HCT116 (cell line): ENCODE data around the gene OAS2. TPM values are rescaled to one million over a fixed set of nuclear protein-coding genes. Genes with fewer than 3 reads are reported as not detected.

Experiments
- ATAC-seq: fragments of 200-7000 bp; cut with Tn5 transposase; 2 replicates; pipeline ENCODE4 v1.9.1; 2020; ENCODE audit warnings: mild to moderate bottlenecking, moderate library complexity
- BruUV-seq: library from RNA; stranded (reverse); fragments of 400-500 nt; replicated peaks from 2 replicates; lab custom pipeline; 2021; lab: Mats Ljungman, UMichigan
- CTCF ChIA-PET: fragments of 300-600 bp; sonication (Branson Sonifier 250); formaldehyde crosslinking; loops from one replicate; lab custom pipeline; 2021; ENCODE audit warnings: antibody characterized with exemption; lab: Charles Lee
- POLR2A ChIA-PET: fragments of 300-600, 350-600 bp; sonication (Branson Sonifier 250); formaldehyde crosslinking; loops from one replicate; lab custom pipeline; 2021; ENCODE audit warnings: antibody characterized with exemption; lab: Charles Lee
- RAD21 ChIA-PET, 2 experiments: fragments of 300-600 bp; sonication (Branson Sonifier 250); formaldehyde crosslinking; loops; one replicate each; lab custom pipeline; 2023; ENCODE audit warnings: low total read pairs in 2 of 2; ENCODE audit not compliant: uncharacterized antibody in 2 of 2, unreplicated experiment in 2 of 2, low non-redundant PET in 1 of 2; lab: Charles Lee
- DNase-seq: peaks from one replicate; pipeline ENCODE4 v3.0.0-alpha.2; 2010; ENCODE audit warnings: low read depth, low spot score
- H2AFZ ChIP-seq: fragments of 200-600 bp; shearing (Covaris generic), sonication (generic); 2 replicates; pipeline ENCODE4 v1.6.1; 2017; ENCODE audit warnings: low read depth, mixed run types, mixed read lengths, antibody characterized with exemption, low read length; ENCODE audit not compliant: poor library complexity, severe bottlenecking
- H3K27ac ChIP-seq: 2 replicates; pipeline ENCODE4 v1.5.1; 2012; ENCODE audit warnings: low read depth, low read length
- H3K27me3 ChIP-seq: fragments of 200-600 bp; sonication (generic); 2 replicates; pipeline ENCODE4 v1.6.1; 2016; ENCODE audit warnings: mixed run types, low read length, mixed read lengths; ENCODE audit not compliant: insufficient read depth
- H3K36me3 ChIP-seq, 2 experiments: fragments of 200-500 bp in 1 of 2; fragments of 200-600 bp in 1 of 2; sonication (Bioruptor generic) in 1 of 2; sonication (generic) in 1 of 2; 2 replicates each; pipeline versions ENCODE4 v1.5.1 to v1.6.1; 2014 to 2016; ENCODE audit warnings: low read length in 2 of 2, inconsistent platforms in 1 of 2, mixed read lengths in 1 of 2, mixed run types in 1 of 2; ENCODE audit not compliant: insufficient read depth in 2 of 2, control insufficient read depth in 1 of 2
- H3K4me1 ChIP-seq, 2 experiments: fragments of 200-600 bp in 1 of 2; sonication (generic) in 1 of 2; 2 replicates each; pipeline versions ENCODE4 v1.5.1 to v1.6.1; 2012 to 2017; ENCODE audit warnings: low read length in 2 of 2, inconsistent platforms in 1 of 2, mild to moderate bottlenecking in 1 of 2, mixed read lengths in 1 of 2, mixed run types in 1 of 2, moderate library complexity in 1 of 2; ENCODE audit not compliant: insufficient read depth in 2 of 2, control insufficient read depth in 1 of 2
- H3K4me2 ChIP-seq: fragments of 200-600 bp; sonication (generic); 2 replicates; pipeline ENCODE4 v1.6.1; 2017; ENCODE audit warnings: mixed run types, low read length, mixed read lengths
- H3K4me3 ChIP-seq, 2 experiments: fragments of 200-600 bp in 1 of 2; sonication (generic) in 1 of 2; replicated peaks in 1 of 2; 2 replicates each; pipeline ENCODE4 v1.5.1; 2011 to 2016; ENCODE audit warnings: low read length in 2 of 2, control low read depth in 1 of 2, low read depth in 1 of 2, mild to moderate bottlenecking in 1 of 2, mixed read lengths in 1 of 2, mixed run types in 1 of 2
- H3K79me2 ChIP-seq: fragments of 200-600 bp; sonication (generic); 2 replicates; pipeline ENCODE4 v1.6.1; 2017; ENCODE audit warnings: mild to moderate bottlenecking, mixed run types, low read length, moderate library complexity, mixed read lengths; ENCODE audit not compliant: insufficient read depth
- H3K9ac ChIP-seq: fragments of 200-600 bp; sonication (generic); 2 replicates; pipeline ENCODE4 v1.6.1; 2016; ENCODE audit warnings: low read length, mixed read lengths
- H3K9me2 ChIP-seq: fragments of 200-600 bp; sonication (generic), shearing (Covaris generic); 2 replicates; pipeline ENCODE4 v1.6.1; 2017; ENCODE audit warnings: mixed run types, mild to moderate bottlenecking, moderate library complexity; ENCODE audit not compliant: insufficient read depth
- H3K9me3 ChIP-seq, 2 experiments: fragments of 200-500 bp in 1 of 2; fragments of 200-600 bp in 1 of 2; sonication (Bioruptor generic) in 1 of 2; sonication (generic) in 1 of 2; 2 replicates each; pipeline ENCODE4 v1.6.1; 2014 to 2017; ENCODE audit warnings: low read length in 2 of 2, mixed read lengths in 2 of 2, inconsistent platforms in 1 of 2, low read depth in 1 of 2, mild to moderate bottlenecking in 1 of 2, mixed run types in 1 of 2, moderate library complexity in 1 of 2; ENCODE audit not compliant: control insufficient read depth in 1 of 2, insufficient read depth in 1 of 2
- H4K20me1 ChIP-seq: fragments of 200-600 bp; sonication (generic), shearing (Covaris generic); 2 replicates; pipeline ENCODE4 v1.6.1; 2017; ENCODE audit warnings: mixed run types, mild to moderate bottlenecking, moderate library complexity; ENCODE audit not compliant: insufficient read depth
- EGR1 ChIP-seq: IDR thresholded peaks from 2 replicates; pipeline ENCODE4 v1.6.1; 2012; ENCODE audit warnings: low read depth
- EZH2phosphoT487 ChIP-seq: fragments of 200-600 bp; IDR thresholded peaks from 2 replicates; pipeline ENCODE4 v1.6.1; 2018; ENCODE audit warnings: antibody characterized with exemption, borderline replicate concordance
- MAX ChIP-seq: IDR thresholded peaks from 2 replicates; pipeline ENCODE4 v1.6.1; 2012
- POLR2A ChIP-seq: IDR thresholded peaks from 2 replicates; pipeline ENCODE4 v1.7.0; 2011; ENCODE audit warnings: borderline replicate concordance; ENCODE audit not compliant: insufficient read depth, insufficient read length; ENCODE audit errors: extremely low read depth
- POLR2AphosphoS5 ChIP-seq: IDR thresholded peaks from 2 replicates; pipeline ENCODE4 v1.6.1; 2011; ENCODE audit warnings: mild to moderate bottlenecking, low read depth, low read length, moderate library complexity
- RAD21 ChIP-seq: IDR thresholded peaks from 2 replicates; pipeline ENCODE4 v1.6.1; 2012; ENCODE audit warnings: low read depth, mild to moderate bottlenecking
- SRF ChIP-seq: IDR thresholded peaks from 2 replicates; pipeline ENCODE4 v1.6.1; 2012; ENCODE audit warnings: low read depth
- ZBTB33 ChIP-seq: IDR thresholded peaks from 2 replicates; pipeline ENCODE4 v1.6.1; 2011; ENCODE audit warnings: mild to moderate bottlenecking, low read length, moderate library complexity; ENCODE audit not compliant: insufficient replicate concordance; ENCODE audit errors: extremely low read depth
- intact Hi-C: fragments of 100-400 bp; cut with micrococcal nuclease; formaldehyde crosslinking; loops from 2 replicates; pipeline ENCODE4 v1.10.0; 2022
- total RNA-seq: library from RNA; stranded (reverse); gene quantifications from one replicate; pipeline ENCODE4 v1.2.1, GENCODE V29; 2021; ENCODE audit not compliant: unreplicated experiment
- TF ChIP-seq, protein P1 (sequence below): IDR thresholded peaks from 2 replicates; pipeline ENCODE4 v1.6.1; 2012

Gene OAS2
- total RNA-seq, 1 experiment from 2014 or later, result 0.30 TPM

- no peaks in the 10 kb centered on the region for H3K9me2 ChIP-seq
- no TSS peak for BruUV-seq
- no peak overlapping the region for H2AFZ ChIP-seq
- peaks cover 6 to 16% of the 10 kb centered on the region in 2 experiments; a peak in 3 of 4 replicates for H3K4me1 ChIP-seq
- no peaks in the 10 kb centered on the region for H3K36me3 ChIP-seq
- H3K27ac ChIP-seq, result no peak overlapping the region
- intact Hi-C loops, result no loop called here
- H4K20me1 ChIP-seq, result no peaks in the 10 kb centered on the region
- ChIA-PET RAD21 (interaction anchor here in 1 of 2 experiments (0.6 to 0.8 kb wide), 2 partner anchors 18 to 946 kb away, joined by 3 read pairs; no protein-coding TSS in a partner anchor), POLR2A (no interaction called here), CTCF (interaction anchor here (0.8 kb wide), 1 partner anchor 52 kb away, joined by 5 read pairs; no protein-coding TSS in a partner anchor)
- H3K79me2 ChIP-seq, result no peaks in the 10 kb centered on the region
- DNase-seq (no peak), ATAC-seq (no peak)
- no peak overlapping the region for H3K4me2 ChIP-seq
- H3K9ac ChIP-seq, result no peak overlapping the region
- H3K4me3 ChIP-seq, result no peak overlapping the region
- H3K27me3 ChIP-seq, result peaks cover 6% of the 10 kb centered on the region; the same call in 1 of the 2 replicates
- TF ChIP-seq EZH2phosphoT487, result no peak
- TF ChIP-seq POLR2A, result no peak
- TF ChIP-seq, protein P1, sequence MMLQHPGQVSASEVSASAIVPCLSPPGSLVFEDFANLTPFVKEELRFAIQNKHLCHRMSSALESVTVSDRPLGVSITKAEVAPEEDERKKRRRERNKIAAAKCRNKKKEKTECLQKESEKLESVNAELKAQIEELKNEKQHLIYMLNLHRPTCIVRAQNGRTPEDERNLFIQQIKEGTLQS, result no peak
- TF ChIP-seq ZBTB33, result no peak
- no peak for TF ChIP-seq MAX
- TF ChIP-seq EGR1, result no peak
- no peak for TF ChIP-seq SRF
- no peak for TF ChIP-seq POLR2AphosphoS5
- TF ChIP-seq RAD21, result no peak
- no peaks in the 10 kb centered on the region for H3K9me3 ChIP-seq
Measured at GRCh38 chr12:113044516-113044915, 66.2 kb downstream of the OAS2 start.
